MM.1S (cell line): ENCODE measurements around the gene CD48.

ENCODE experiments used
- DNase-seq: peaks from one replicate; pipeline ENCODE4 v3.0.0-alpha.2; 2015
- H2AFZ ChIP-seq: fragments of 300-600 bp; sonication (generic); 2 replicates; pipeline ENCODE4 v1.6.0; 2016; ENCODE audit warnings: antibody characterized with exemption, low read length
- H3F3A ChIP-seq: fragments of 300-600 bp; sonication (generic); 2 replicates; pipeline ENCODE4 v1.6.1; 2016; ENCODE audit warnings: mild to moderate bottlenecking, antibody characterized with exemption, low read length, moderate library complexity, mixed read lengths; ENCODE audit not compliant: insufficient read depth
- H3K27ac ChIP-seq: fragments of 300-600 bp; sonication (generic); 2 replicates; pipeline ENCODE4 v1.5.1; 2016; ENCODE audit warnings: mild to moderate bottlenecking, low read length
- H3K27me3 ChIP-seq: fragments of 300-600 bp; sonication (generic); replicated peaks from 2 replicates; pipeline ENCODE4 v1.6.0; 2016; ENCODE audit warnings: low read length; ENCODE audit not compliant: insufficient read depth
- H3K36me3 ChIP-seq: fragments of 300-600 bp; sonication (generic); replicated peaks from 2 replicates; pipeline ENCODE4 v1.6.1; 2016; ENCODE audit warnings: mild to moderate bottlenecking, low read length, mixed read lengths; ENCODE audit not compliant: insufficient read depth
- H3K4me1 ChIP-seq: fragments of 300-600 bp; sonication (generic); 2 replicates; pipeline ENCODE4 v1.6.1; 2016; ENCODE audit warnings: low read length, mixed read lengths
- H3K4me2 ChIP-seq: fragments of 300-600 bp; sonication (generic); 2 replicates; pipeline ENCODE4 v1.6.0; 2016; ENCODE audit warnings: low read depth, low read length
- H3K4me3 ChIP-seq: fragments of 300-600 bp; sonication (generic); 2 replicates; pipeline ENCODE4 v1.5.1; 2016; ENCODE audit warnings: low read length, mixed read lengths
- H3K79me2 ChIP-seq: fragments of 300-600 bp; sonication (generic); 2 replicates; pipeline ENCODE4 v1.6.1; 2016; ENCODE audit warnings: mixed run types, low read length, mixed read lengths
- H3K9ac ChIP-seq: fragments of 300-600 bp; sonication (generic); 2 replicates; pipeline ENCODE4 v1.6.1; 2016; ENCODE audit warnings: low read length, mixed read lengths
- H3K9me2 ChIP-seq: fragments of 300-600 bp; sonication (generic); replicated peaks from 2 replicates; pipeline ENCODE4 v1.6.1; 2016; ENCODE audit warnings: mild to moderate bottlenecking, low read length, mixed read lengths; ENCODE audit not compliant: insufficient read depth
- H3K9me3 ChIP-seq: fragments of 300-600 bp; sonication (generic); replicated peaks from 2 replicates; pipeline ENCODE4 v1.6.1; 2016; ENCODE audit warnings: mild to moderate bottlenecking, low read length, mixed read lengths; ENCODE audit not compliant: insufficient read depth
- H4K20me1 ChIP-seq: fragments of 300-600 bp; sonication (generic); 2 replicates; pipeline ENCODE4 v1.6.1; 2016; ENCODE audit warnings: mild to moderate bottlenecking, low read length, moderate library complexity, mixed read lengths; ENCODE audit not compliant: insufficient read depth
- CTCF ChIP-seq: fragments of 300-600 bp; sonication (generic); IDR thresholded peaks from 2 replicates; pipeline ENCODE4 v1.5.1; 2016; ENCODE audit warnings: antibody characterized with exemption, low read length, mixed read lengths
- EZH2 ChIP-seq: fragments of 300-600 bp; sonication (generic); optimal IDR thresholded peaks from 2 replicates; pipeline ENCODE3; 2017; ENCODE audit warnings: low read depth, mild to moderate bottlenecking, antibody characterized with exemption, low read length, mixed read lengths
- EZH2phosphoT487 ChIP-seq: fragments of 300-600 bp; sonication (generic); IDR thresholded peaks from 2 replicates; pipeline ENCODE4 v1.6.1; 2018; ENCODE audit warnings: antibody characterized with exemption, low read length

Gene CD48

DNA sequence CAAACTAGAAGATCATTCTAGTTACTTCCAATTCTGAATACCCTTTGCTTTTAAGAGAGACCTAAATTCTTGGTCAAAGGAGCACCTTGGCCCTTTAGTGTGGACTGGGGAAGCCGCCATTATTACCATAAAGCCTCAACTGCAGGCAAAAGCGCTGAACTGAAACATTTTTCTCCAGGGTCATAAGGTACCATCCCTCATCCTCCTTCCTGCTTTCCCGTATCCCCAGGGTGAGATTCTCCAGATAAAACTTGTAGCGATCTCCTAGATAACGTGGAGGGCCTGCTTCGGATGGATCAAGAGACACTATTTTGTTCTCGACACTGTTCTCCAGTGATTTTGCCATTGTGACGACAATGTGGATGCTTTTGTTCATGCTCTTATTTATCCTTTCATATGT, 74.6 kb downstream of the CD48 start:
- Histone ChIP-seq H3K27me3 (no peaks in the 10 kb centered on the region), H3K79me2 (no peaks in the 10 kb centered on the region), H3F3A (no peaks in the 10 kb centered on the region), H4K20me1 (no peaks in the 10 kb centered on the region), H3K27ac (no peak overlapping the region), H3K4me2 (no peak overlapping the region), H3K36me3 (no peaks in the 10 kb centered on the region), H3K9ac (no peak overlapping the region), H2AFZ (no peak overlapping the region), H3K9me3 (no peaks in the 10 kb centered on the region), H3K4me3 (no peak overlapping the region), H3K4me1 (peaks cover 13% of the 10 kb centered on the region), H3K9me2 (no peaks in the 10 kb centered on the region)
- no peak for DNase-seq
- TF ChIP-seq EZH2 (no peak), EZH2phosphoT487 (no peak), CTCF (no peak)

GRCh38 chr1:160636547-160636946, 75.1 kb downstream of the CD48 start:
- Histone ChIP-seq H3K4me1 (peaks cover 13% of the 10 kb centered on the region), H3K27ac (no peak overlapping the region), H3K9me3 (no peaks in the 10 kb centered on the region), H3K4me3 (no peak overlapping the region), H3K9me2 (no peaks in the 10 kb centered on the region), H3F3A (no peaks in the 10 kb centered on the region), H2AFZ (no peak overlapping the region), H3K79me2 (no peaks in the 10 kb centered on the region), H3K9ac (no peak overlapping the region), H3K36me3 (no peaks in the 10 kb centered on the region), H3K27me3 (no peaks in the 10 kb centered on the region), H4K20me1 (no peaks in the 10 kb centered on the region), H3K4me2 (no peak overlapping the region)
- TF ChIP-seq EZH2phosphoT487 (no peak), EZH2 (no peak), CTCF (no peak)
- no peak for DNase-seq

- no peaks in the 10 kb centered on the region for H4K20me1 ChIP-seq
- H3K79me2 ChIP-seq: no peaks in the 10 kb centered on the region
- H3K27ac ChIP-seq: no peak overlapping the region
- TF ChIP-seq EZH2phosphoT487 (no peak), CTCF (no peak), EZH2 (no peak)
- no peak overlapping the region for H3K4me2 ChIP-seq
- no peak for DNase-seq
- no peak overlapping the region for H3K4me3 ChIP-seq
- H3K9me2 ChIP-seq: no peaks in the 10 kb centered on the region
- H3K9ac ChIP-seq: no peak overlapping the region
- H3K36me3 ChIP-seq: no peaks in the 10 kb centered on the region
- H3K9me3 ChIP-seq: no peaks in the 10 kb centered on the region
- H3K27me3 ChIP-seq: no peaks in the 10 kb centered on the region
- H2AFZ ChIP-seq: no peak overlapping the region
- peaks cover 13% of the 10 kb centered on the region for H3K4me1 ChIP-seq
- H3F3A ChIP-seq: no peaks in the 10 kb centered on the region
These were observed 75.5 kb downstream of the CD48 start for GRCh38 chr1:160636076-160636475.
